Stomach (tissue), 9 donors: Measurements from ENCODE around the gene BMX. TPM values are rescaled to one million over a fixed set of nuclear protein-coding genes. Genes with fewer than 3 reads are reported as not detected.

Experiments
- DNase-seq, 2 donors: peaks; one replicate each; pipeline versions ENCODE4 v3.0.0 to v3.0.0-alpha.2; 2013 to 2019
- H3K27ac ChIP-seq, 5 donors: fragments of 200-600 bp in 4 of 5; sonication (generic) in 4 of 5; one replicate each; pipeline ENCODE4 v1.5.1; 2013 to 2019; ENCODE audit warnings: mild to moderate bottlenecking in 1 of 5, moderate library complexity in 1 of 5
- H3K27me3 ChIP-seq, 3 donors: fragments of 200-600 bp; sonication (generic); one replicate each; pipeline ENCODE4 v1.5.1; 2017 to 2019; ENCODE audit warnings: mixed run types in 1 of 3
- H3K36me3 ChIP-seq, 4 donors: fragments of 200-600 bp; sonication (generic); 1 replicate in 3 of 4; 2 replicates in 1 of 4; pipeline ENCODE4 v1.5.1; 2016 to 2019
- H3K4me1 ChIP-seq, 4 donors: fragments of 200-600 bp; sonication (generic); one replicate each; pipeline ENCODE4 v1.5.1; 2016 to 2019
- H3K4me3 ChIP-seq, 4 donors: fragments of 200-600 bp; sonication (generic) in 3 of 4; one replicate each; pipeline ENCODE4 v1.5.1; 2016 to 2019; ENCODE audit warnings: mild to moderate bottlenecking in 1 of 4
- H3K9me3 ChIP-seq, 4 donors: fragments of 200-600 bp; sonication (generic); one replicate each; pipeline ENCODE4 v1.5.1; 2016 to 2019
- EP300 ChIP-seq: sonication (generic); formaldehyde crosslinking; IDR thresholded peaks from one replicate; pipeline ENCODE4 v1.6.1; 2017; ENCODE audit warnings: antibody characterized with exemption
- POLR2A ChIP-seq, 4 donors: fragments of 450-650 bp; IDR thresholded peaks; one replicate each; pipeline ENCODE4 v1.6.1; 2016; ENCODE audit warnings: antibody characterized with exemption in 4 of 4, control low read depth in 2 of 4, mild to moderate bottlenecking in 1 of 4, moderate library complexity in 1 of 4
- POLR2AphosphoS5 ChIP-seq, 3 donors: sonication (generic); formaldehyde crosslinking; IDR thresholded peaks; one replicate each; pipeline ENCODE4 v1.6.1; 2016; ENCODE audit warnings: antibody characterized with exemption in 3 of 3
- WGBS, 5 donors: extraction: QIAGEN DNeasy Blood & Tissue Kit in 3 of 5; methylation state at CpG; one replicate each; pipeline versions ENCODE4 v1.1.5 to v1.1.7; 2013 to 2018; 5-methylcytosine and 5-hydroxymethylcytosine counted together
- intact Hi-C: fragments of 100-400 bp; cut with DNase I; formaldehyde crosslinking; loops from one replicate; pipeline ENCODE4 v1.15.1; 2023; ENCODE audit warnings: low total_unique reads
- polyA plus RNA-seq, 3 donors: library from polyadenylated mRNA; stranded (reverse); fragments of 200-250 nt; gene quantifications; one replicate each; pipeline ENCODE4 v1.2.3, GENCODE V29; 2013
- total RNA-seq, 5 donors: library from RNA; depleted of rRNA; stranded (reverse); fragments of >200 nt; gene quantifications; one replicate each; pipeline versions ENCODE4 v1.1.0 to v1.2.3, GENCODE V29; 2014 to 2016
- TF ChIP-seq, protein P1 (sequence below), 7 experiments: fragments of 450-650 bp in 4 of 7; fragments of 200-600 bp in 3 of 7; sonication (generic) in 3 of 7; IDR thresholded peaks; one replicate each; pipeline ENCODE4 v1.5.1; 2016 to 2019; ENCODE audit warnings: antibody characterized with exemption in 7 of 7, control low read depth in 2 of 7, mild to moderate bottlenecking in 1 of 7
- donor health status: healthy with polysubstance abuse.
- donor health status: Bipolar disorder and iron deficiency.
- donor health status: healthy.

BMX gene
- total and polyA plus RNA-seq, 8 donors = 0.43 to 3.3 (median 0.56) TPM; not detected in 3

DNA sequence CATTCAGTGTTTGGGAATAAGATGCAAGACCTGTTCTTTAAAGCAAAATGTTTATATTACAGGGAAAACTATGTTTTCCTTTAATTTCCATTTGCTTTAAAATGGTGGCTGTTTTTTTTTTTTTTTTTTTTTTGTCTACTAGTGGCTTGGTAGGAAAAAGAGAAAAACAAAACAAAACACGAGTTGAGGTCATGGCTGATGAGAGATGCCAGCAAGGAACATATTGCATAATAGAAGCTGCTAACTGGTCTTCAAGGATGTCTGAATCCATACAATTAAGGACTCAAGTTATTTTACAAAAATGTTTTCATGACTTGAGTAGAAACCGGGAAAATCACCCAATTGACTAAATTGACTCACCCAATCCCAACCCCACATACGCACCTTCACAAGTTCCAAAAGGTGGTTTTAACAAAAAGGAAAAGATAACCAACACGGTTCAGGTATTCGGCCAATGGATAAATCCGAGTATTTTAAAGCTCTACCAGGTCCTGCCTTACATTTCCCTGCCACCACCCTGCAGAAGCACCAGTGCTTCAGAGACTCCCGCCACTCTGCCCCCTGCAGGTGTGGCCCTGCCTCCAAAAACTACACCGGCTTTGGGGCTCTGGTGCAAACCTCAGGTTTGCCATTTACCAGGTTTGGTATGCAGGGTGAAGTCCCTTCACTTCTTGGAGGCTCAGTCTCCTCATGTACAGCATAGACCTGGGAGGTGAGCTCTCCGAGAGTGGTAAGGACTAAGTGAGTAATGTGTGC, 34.5 kb upstream of the BMX start:
- Histone ChIP-seq H3K27me3 (no peaks in the 10 kb centered on the region), H3K4me1 (no peaks in the 10 kb centered on the region), H3K36me3 (no peaks in the 10 kb centered on the region), H3K27ac (peak overlapping the region in 1 of 5 donors; percentile 56), H3K4me3 (no peak overlapping the region), H3K9me3 (no peaks in the 10 kb centered on the region)
- no peak for DNase-seq
- WGBS, 5 donors = 68 to 84% (median 79%) methylated on average over 6 to 9 of the region's 9 CpGs
- intact Hi-C loops = loop anchor here (10.0 kb wide), 1 partner anchor 111 kb away; no protein-coding TSS in a partner anchor
- TF ChIP-seq POLR2AphosphoS5 (IDR thresholded peaks at IDR 0.05) = no peak

DNA sequence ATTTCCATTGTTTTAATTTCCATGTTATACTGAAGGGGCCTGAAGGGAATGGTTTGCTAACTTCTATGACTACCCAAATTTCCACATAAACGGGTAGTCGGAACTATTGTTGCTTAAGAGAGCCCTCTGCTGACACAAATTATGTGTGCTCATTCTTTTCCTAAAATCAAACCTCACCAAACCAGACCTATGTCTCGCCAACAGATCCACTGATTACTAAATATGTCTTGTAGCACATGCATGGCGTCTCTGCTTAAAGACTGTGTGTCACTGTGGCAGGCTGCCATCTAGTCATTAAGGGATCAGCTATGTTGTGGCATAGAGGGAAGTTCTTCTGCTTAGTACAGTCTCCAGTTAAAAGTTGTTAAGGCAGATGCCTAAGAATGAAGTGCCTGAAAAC, 32.6 kb upstream of the BMX start:
- 3 to 20% (median 8%) methylated on average over 4 of the region's 4 CpGs for WGBS, 5 donors
- peak in 1 of 2 donors; percentile 59 for DNase-seq
- H3K9me3 ChIP-seq = no peaks in the 10 kb centered on the region
- TF ChIP-seq, protein P1, sequence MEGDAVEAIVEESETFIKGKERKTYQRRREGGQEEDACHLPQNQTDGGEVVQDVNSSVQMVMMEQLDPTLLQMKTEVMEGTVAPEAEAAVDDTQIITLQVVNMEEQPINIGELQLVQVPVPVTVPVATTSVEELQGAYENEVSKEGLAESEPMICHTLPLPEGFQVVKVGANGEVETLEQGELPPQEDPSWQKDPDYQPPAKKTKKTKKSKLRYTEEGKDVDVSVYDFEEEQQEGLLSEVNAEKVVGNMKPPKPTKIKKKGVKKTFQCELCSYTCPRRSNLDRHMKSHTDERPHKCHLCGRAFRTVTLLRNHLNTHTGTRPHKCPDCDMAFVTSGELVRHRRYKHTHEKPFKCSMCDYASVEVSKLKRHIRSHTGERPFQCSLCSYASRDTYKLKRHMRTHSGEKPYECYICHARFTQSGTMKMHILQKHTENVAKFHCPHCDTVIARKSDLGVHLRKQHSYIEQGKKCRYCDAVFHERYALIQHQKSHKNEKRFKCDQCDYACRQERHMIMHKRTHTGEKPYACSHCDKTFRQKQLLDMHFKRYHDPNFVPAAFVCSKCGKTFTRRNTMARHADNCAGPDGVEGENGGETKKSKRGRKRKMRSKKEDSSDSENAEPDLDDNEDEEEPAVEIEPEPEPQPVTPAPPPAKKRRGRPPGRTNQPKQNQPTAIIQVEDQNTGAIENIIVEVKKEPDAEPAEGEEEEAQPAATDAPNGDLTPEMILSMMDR (IDR thresholded peaks at IDR 0.05) = peak in 4 of 7 experiments; percentile 18 to 44 (median 30)
- TF ChIP-seq EP300 = no peak
- no peaks in the 10 kb centered on the region for H3K36me3 ChIP-seq
- no peaks in the 10 kb centered on the region for H3K4me1 ChIP-seq
- H3K27me3 ChIP-seq = no peaks in the 10 kb centered on the region
- intact Hi-C loops = loop anchor here (10.0 kb wide), 1 partner anchor 113 kb away; no protein-coding TSS in a partner anchor
- H3K4me3 ChIP-seq = no peak overlapping the region
- H3K27ac ChIP-seq = peak overlapping the region in 1 of 5 donors; percentile 17

DNA sequence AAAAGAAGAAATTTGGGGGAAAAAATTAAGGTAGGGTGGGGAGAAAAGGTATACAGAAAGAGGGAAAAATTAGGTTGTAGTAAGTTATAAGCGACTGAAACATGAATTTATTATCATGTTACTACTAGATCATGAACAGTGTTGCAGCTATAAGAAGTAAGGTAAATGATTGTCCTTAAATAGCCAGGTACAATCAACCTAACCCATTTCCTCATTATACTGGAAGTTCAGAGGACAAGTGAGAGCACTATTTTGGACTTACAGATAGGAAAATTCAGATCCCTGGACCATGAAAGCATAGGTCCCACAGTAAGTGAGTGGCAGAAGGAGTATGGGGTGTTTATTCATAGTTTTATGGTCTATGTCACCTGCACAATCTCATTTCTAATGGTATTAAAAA, 31.0 kb upstream of the BMX start:
- WGBS, 5 donors = 63 to 100% (median 85%) methylated on average over 1 of the region's 1 CpG
- no peak overlapping the region for H3K4me3 ChIP-seq
- intact Hi-C loops = loop anchor here (10.0 kb wide), 1 partner anchor 115 kb away; no protein-coding TSS in a partner anchor
- no peak overlapping the region for H3K27ac ChIP-seq
- H3K27me3 ChIP-seq = no peaks in the 10 kb centered on the region
- H3K36me3 ChIP-seq = no peaks in the 10 kb centered on the region
- H3K4me1 ChIP-seq = no peaks in the 10 kb centered on the region
- DNase-seq = no peak
- TF ChIP-seq, protein P1 (IDR thresholded peaks at IDR 0.05) = no peak
- no peak for TF ChIP-seq POLR2A (IDR thresholded peaks at IDR 0.05)
- no peak for TF ChIP-seq EP300
- TF ChIP-seq POLR2AphosphoS5 (IDR thresholded peaks at IDR 0.05) = no peak
- H3K9me3 ChIP-seq = no peaks in the 10 kb centered on the region

DNA sequence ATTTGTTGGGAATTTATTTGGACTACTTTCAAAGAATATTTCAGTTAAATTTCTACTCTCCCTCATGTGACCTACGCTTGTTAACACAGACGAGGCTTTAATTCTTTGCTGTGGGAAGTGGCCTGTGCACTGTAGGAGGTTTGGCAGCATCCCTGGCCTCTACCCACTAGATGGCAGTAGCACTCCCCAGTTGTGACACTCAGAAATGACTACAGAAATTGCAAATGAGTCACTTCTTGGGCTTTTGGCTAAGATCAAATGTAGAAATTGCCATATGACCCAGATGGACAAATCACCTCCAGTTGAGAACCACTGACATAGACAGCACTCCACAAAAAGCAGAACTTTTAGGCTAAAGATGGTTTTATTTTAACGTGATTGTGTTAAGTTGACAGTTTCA, 29.6 kb upstream of the BMX start:
- Histone ChIP-seq H3K4me1 (no peaks in the 10 kb centered on the region), H3K27me3 (no peaks in the 10 kb centered on the region), H3K27ac (no peak overlapping the region), H3K9me3 (no peaks in the 10 kb centered on the region), H3K4me3 (no peak overlapping the region), H3K36me3 (no peaks in the 10 kb centered on the region)
- no peak for TF ChIP-seq POLR2A (IDR thresholded peaks at IDR 0.05)
- TF ChIP-seq, protein P1 (IDR thresholded peaks at IDR 0.05) = peak in 5 of 7 experiments; percentile 17 to 67 (median 57)
- peak in 1 of 3 donors; percentile 43 for TF ChIP-seq POLR2AphosphoS5 (IDR thresholded peaks at IDR 0.05)
- 13 to 25% (median 22%) methylated on average over 3 of the region's 3 CpGs for WGBS, 5 donors
- peak; percentile 65 to 85 for DNase-seq
- intact Hi-C loops = no loop called here

DNA sequence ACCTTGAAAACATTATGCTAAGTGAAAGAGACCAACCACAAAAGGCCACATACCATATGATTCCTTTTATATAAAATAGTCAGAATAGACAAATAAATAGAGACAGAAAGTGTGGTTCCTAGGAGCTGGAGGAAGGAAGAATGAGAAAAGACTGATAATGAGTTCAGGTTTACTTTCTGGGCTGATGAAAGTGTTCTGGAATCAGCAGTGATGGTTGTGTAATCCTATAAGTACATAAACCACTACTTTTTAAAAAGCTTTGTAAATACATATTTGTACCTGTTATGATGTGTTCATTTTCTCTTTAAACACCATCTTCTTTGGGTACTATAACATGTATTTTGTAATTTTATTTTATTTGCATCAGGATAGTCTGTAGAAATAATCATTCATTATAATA, 28.1 kb upstream of the BMX start:
- Histone ChIP-seq H3K36me3 (no peaks in the 10 kb centered on the region), H3K4me3 (no peak overlapping the region), H3K27me3 (no peaks in the 10 kb centered on the region), H3K4me1 (no peaks in the 10 kb centered on the region), H3K27ac (no peak overlapping the region), H3K9me3 (no peaks in the 10 kb centered on the region)
- DNase-seq = no peak
- TF ChIP-seq EP300 (no peak), POLR2AphosphoS5 (IDR thresholded peaks at IDR 0.05) (no peak), POLR2A (IDR thresholded peaks at IDR 0.05) (no peak)
- TF ChIP-seq, protein P1 (IDR thresholded peaks at IDR 0.05) = no peak
- intact Hi-C loops = no loop called here
